Tibial nerve (tissue), 3 donors: ENCODE results near the gene DZIP1L.

ENCODE experiments used
- POLR2A ChIP-seq, 2 donors: fragments of 450-650 bp; IDR thresholded peaks; one replicate each; pipeline ENCODE4 v1.6.1; 2017; ENCODE audit warnings: antibody characterized with exemption in 2 of 2, mild to moderate bottlenecking in 2 of 2, moderate library complexity in 2 of 2
- TF ChIP-seq, protein P1 (sequence below), 5 experiments: fragments of 200-600 bp in 3 of 5; fragments of 450-650 bp in 2 of 5; sonication (generic) in 3 of 5; IDR thresholded peaks; one replicate each; pipeline ENCODE4 v1.5.1; 2016 to 2019; ENCODE audit warnings: antibody characterized with exemption in 5 of 5, mild to moderate bottlenecking in 3 of 5, moderate library complexity in 2 of 5

DNA sequence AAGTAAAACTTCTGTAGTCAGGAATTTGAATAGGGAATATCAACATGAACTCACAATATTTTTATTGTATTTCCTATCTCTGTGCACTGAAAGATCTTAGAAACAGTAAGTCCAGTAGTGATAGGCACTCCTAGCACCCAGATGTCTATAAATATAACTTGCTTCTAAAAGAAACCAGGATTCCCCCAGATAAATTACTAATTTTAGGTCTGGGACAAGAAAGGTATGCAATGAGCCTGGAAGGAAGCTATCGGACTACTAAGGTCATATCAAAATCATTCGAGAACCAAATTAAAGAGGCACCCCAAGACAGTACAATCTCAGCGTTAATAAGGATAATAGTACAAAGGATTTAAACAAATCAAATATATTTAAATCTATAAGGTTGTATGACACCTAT is 58.0 kb downstream of the DZIP1L start:
- TF ChIP-seq, protein P1, sequence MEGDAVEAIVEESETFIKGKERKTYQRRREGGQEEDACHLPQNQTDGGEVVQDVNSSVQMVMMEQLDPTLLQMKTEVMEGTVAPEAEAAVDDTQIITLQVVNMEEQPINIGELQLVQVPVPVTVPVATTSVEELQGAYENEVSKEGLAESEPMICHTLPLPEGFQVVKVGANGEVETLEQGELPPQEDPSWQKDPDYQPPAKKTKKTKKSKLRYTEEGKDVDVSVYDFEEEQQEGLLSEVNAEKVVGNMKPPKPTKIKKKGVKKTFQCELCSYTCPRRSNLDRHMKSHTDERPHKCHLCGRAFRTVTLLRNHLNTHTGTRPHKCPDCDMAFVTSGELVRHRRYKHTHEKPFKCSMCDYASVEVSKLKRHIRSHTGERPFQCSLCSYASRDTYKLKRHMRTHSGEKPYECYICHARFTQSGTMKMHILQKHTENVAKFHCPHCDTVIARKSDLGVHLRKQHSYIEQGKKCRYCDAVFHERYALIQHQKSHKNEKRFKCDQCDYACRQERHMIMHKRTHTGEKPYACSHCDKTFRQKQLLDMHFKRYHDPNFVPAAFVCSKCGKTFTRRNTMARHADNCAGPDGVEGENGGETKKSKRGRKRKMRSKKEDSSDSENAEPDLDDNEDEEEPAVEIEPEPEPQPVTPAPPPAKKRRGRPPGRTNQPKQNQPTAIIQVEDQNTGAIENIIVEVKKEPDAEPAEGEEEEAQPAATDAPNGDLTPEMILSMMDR (IDR thresholded peaks at IDR 0.05), result no peak
- TF ChIP-seq POLR2A (IDR thresholded peaks at IDR 0.05), result no peak
